Measurements from ENCODE around the gene DNAH11. TPM values are rescaled to one million over a fixed set of nuclear protein-coding genes. Genes with fewer than 3 reads are reported as not detected.

The DNAH11 gene
- total RNA-seq, result 10 to 100 TPM; 12.8 to 24.7 TPM
- polyA plus RNA-seq, result 1 to 10 TPM; 1.8 to 3.5 TPM
- long read RNA-seq, donor 1, result 0 reads
- long read RNA-seq, donor 2, result 0 reads
- long read RNA-seq, donor 3, result 0 reads
- long read RNA-seq, donor 4, result 0 reads
- long read RNA-seq, donor 5, partial matches to known transcripts, result 8 of 23 reads
- long read RNA-seq, donor 5, other reads (novel, unspliced or antisense), result 15 of 23 reads

GRCh38 chr7:21542891-21543527, at the start of gene DNAH11:
DNAH11 (plus strand) TSS chr7:21543039; CDS start chr7:21543246, 207 bp downstream.
- peak; percentile 92 for ATAC-seq (ENCODE audit: insufficient read depth, low FRiP score)
- WGBS, 2 donors, result 0 to 1% methylated on average over 57 to 66 of the region's 66 CpGs

GRCh38 chr7:21495731-21496130, 47.1 kb upstream of the DNAH11 start:
- Histone ChIP-seq H3K9me3 (ENCODE audit: control insufficient read depth in 4 of 4, insufficient read depth in 3 of 4, low read length in 3 of 4) (peaks cover 0 to 10% (median 2%) of the 10 kb centered on the region in 4 donors), H3K9ac (ENCODE audit: insufficient read depth in 1 of 2, low read length in 2 of 2) (no peak overlapping the region), H3K4me1 (ENCODE audit: control insufficient read depth in 5 of 5, insufficient read depth in 5 of 5, low read length in 5 of 5) (no peaks in the 10 kb centered on the region), H3K27ac (ENCODE audit: low read depth in 1 of 2, low read length in 1 of 2) (no peak overlapping the region), H3K27me3 (ENCODE audit: control insufficient read depth in 3 of 3, insufficient read depth in 3 of 3, low read length in 2 of 3) (no peaks in the 10 kb centered on the region), H3K4me3 (no peak overlapping the region), H3K36me3 (ENCODE audit: control insufficient read depth in 4 of 4, insufficient read depth in 4 of 4, low read length in 4 of 4) (peaks cover 0 to under 1% (median under 1%) of the 10 kb centered on the region in 4 donors)
- DNase-seq, result peak in 2 of 3 donors; percentile 38 to 42
- no peak for ATAC-seq (ENCODE audit: insufficient read depth, low FRiP score)
- no peak for TF ChIP-seq CTCF (IDR thresholded peaks at IDR 0.05; ENCODE audit: control extremely low read depth, extremely low read depth)

More at GRCh38 chr7:21542891-21543527, at the start of gene DNAH11:
- TF ChIP-seq CTCF (IDR thresholded peaks at IDR 0.05; ENCODE audit: control extremely low read depth, extremely low read depth), result no peak
- no peaks in the 10 kb centered on the region for H3K36me3 ChIP-seq (ENCODE audit: control insufficient read depth in 4 of 4, insufficient read depth in 4 of 4, low read length in 4 of 4)
- H3K4me1 ChIP-seq (ENCODE audit: control insufficient read depth in 5 of 5, insufficient read depth in 5 of 5, low read length in 5 of 5), result peaks cover 0 to 24% (median 6%) of the 10 kb centered on the region in 5 donors
- H3K9me3 ChIP-seq (ENCODE audit: control insufficient read depth in 4 of 4, insufficient read depth in 3 of 4, low read length in 3 of 4), result no peaks in the 10 kb centered on the region
- H3K27ac ChIP-seq (ENCODE audit: low read depth in 1 of 2, low read length in 1 of 2), result no peak within 1 kb of the TSS
- no peak within 1 kb of the TSS for H3K9ac ChIP-seq (ENCODE audit: insufficient read depth in 1 of 2, low read length in 2 of 2)
- peak within 1 kb of the TSS; percentile 27 for H3K4me3 ChIP-seq
- DNase-seq, result peak; percentile 34 to 62 (median 61)
- peaks cover 3 to 67% (median 57%) of the 10 kb centered on the region in 3 donors for H3K27me3 ChIP-seq (ENCODE audit: control insufficient read depth in 3 of 3, insufficient read depth in 3 of 3, low read length in 2 of 3)

GRCh38 chr7:21497072-21497471, 45.8 kb upstream of the DNAH11 start:
- Histone ChIP-seq H3K9ac (ENCODE audit: insufficient read depth in 1 of 2, low read length in 2 of 2) (no peak overlapping the region), H3K9me3 (ENCODE audit: control insufficient read depth in 4 of 4, insufficient read depth in 3 of 4, low read length in 3 of 4) (peaks cover 0 to 10% (median 3%) of the 10 kb centered on the region in 4 donors), H3K27me3 (ENCODE audit: control insufficient read depth in 3 of 3, insufficient read depth in 3 of 3, low read length in 2 of 3) (no peaks in the 10 kb centered on the region), H3K36me3 (ENCODE audit: control insufficient read depth in 4 of 4, insufficient read depth in 4 of 4, low read length in 4 of 4) (peaks cover 0 to 3% (median under 1%) of the 10 kb centered on the region in 4 donors), H3K27ac (ENCODE audit: low read depth in 1 of 2, low read length in 1 of 2) (no peak overlapping the region), H3K4me3 (no peak overlapping the region), H3K4me1 (ENCODE audit: control insufficient read depth in 5 of 5, insufficient read depth in 5 of 5, low read length in 5 of 5) (no peaks in the 10 kb centered on the region)
- no peak for ATAC-seq (ENCODE audit: insufficient read depth, low FRiP score)
- no peak for DNase-seq
- TF ChIP-seq CTCF (IDR thresholded peaks at IDR 0.05; ENCODE audit: control extremely low read depth, extremely low read depth), result no peak

Measured in lung (tissue), 16 donors.